DND-41 (cell line): ENCODE data around the gene PRELID1.

Experiments used
- ATAC-seq: fragments of 200-7000 bp; cut with Tn5 transposase; 3 replicates; pipeline ENCODE4 v1.9.1; 2021; ENCODE audit warnings: low read depth; ENCODE audit not compliant: insufficient read depth
- DNase-seq: peaks from one replicate; pipeline ENCODE4 v3.0.0-alpha.2; 2020
- H2AFZ ChIP-seq: 2 replicates; pipeline ENCODE4 v1.6.0; 2012; ENCODE audit warnings: low read depth, low read length
- H3K27ac ChIP-seq: 2 replicates; pipeline ENCODE4 v1.5.1; 2012; ENCODE audit warnings: low read length, inconsistent platforms
- H3K27me3 ChIP-seq: fragments of 200-600 bp; sonication (generic); 2 replicates; pipeline ENCODE4 v1.6.0; 2012; ENCODE audit warnings: low read length, mild to moderate bottlenecking, inconsistent platforms; ENCODE audit not compliant: insufficient read depth, poor library complexity
- H3K36me3 ChIP-seq: 2 replicates; pipeline ENCODE4 v1.5.1; 2012; ENCODE audit warnings: low read length, inconsistent platforms; ENCODE audit not compliant: insufficient read depth
- H3K4me1 ChIP-seq: 2 replicates; pipeline ENCODE4 v1.5.1; 2012; ENCODE audit warnings: mild to moderate bottlenecking, low read length; ENCODE audit not compliant: insufficient read depth
- H3K4me2 ChIP-seq: 2 replicates; pipeline ENCODE4 v1.6.0; 2012; ENCODE audit warnings: mild to moderate bottlenecking, moderate library complexity, low read length, inconsistent platforms; ENCODE audit not compliant: insufficient read depth
- H3K4me3 ChIP-seq, 2 experiments: fragments of 200-600 bp in 1 of 2; shearing (Covaris generic) in 1 of 2; 2 replicates each; pipeline ENCODE4 v1.5.1; 2012 to 2016; ENCODE audit warnings: inconsistent platforms in 2 of 2, low read length in 2 of 2, mild to moderate bottlenecking in 2 of 2, low read depth in 1 of 2, moderate library complexity in 1 of 2
- H3K79me2 ChIP-seq: 2 replicates; pipeline ENCODE4 v1.6.0; 2012; ENCODE audit warnings: low read length, inconsistent platforms; ENCODE audit not compliant: insufficient read depth
- H3K9ac ChIP-seq: 2 replicates; pipeline ENCODE4 v1.6.0; 2012; ENCODE audit warnings: low read depth, mild to moderate bottlenecking, inconsistent platforms, low read length, moderate library complexity
- H3K9me3 ChIP-seq: 2 replicates; pipeline ENCODE4 v1.5.1; 2012; ENCODE audit warnings: low read length, moderate library complexity, mild to moderate bottlenecking, inconsistent platforms; ENCODE audit not compliant: insufficient read depth, severe bottlenecking
- H4K20me1 ChIP-seq: 2 replicates; pipeline ENCODE4 v1.6.0; 2012; ENCODE audit warnings: low read length; ENCODE audit not compliant: insufficient read depth
- EZH2 ChIP-seq: IDR thresholded peaks from 3 replicates; pipeline ENCODE4 v1.6.1; 2012; ENCODE audit warnings: borderline replicate concordance, low read depth, mild to moderate bottlenecking, moderate library complexity, low read length, inconsistent platforms; ENCODE audit not compliant: severe bottlenecking
- TF ChIP-seq, protein P1 (sequence below): IDR thresholded peaks from 2 replicates; pipeline ENCODE4 v1.5.1; 2012; ENCODE audit warnings: borderline replicate concordance, low read length, moderate library complexity, mild to moderate bottlenecking; ENCODE audit not compliant: poor library complexity, severe bottlenecking; ENCODE audit errors: extremely low read depth

The PRELID1 gene

DNA sequence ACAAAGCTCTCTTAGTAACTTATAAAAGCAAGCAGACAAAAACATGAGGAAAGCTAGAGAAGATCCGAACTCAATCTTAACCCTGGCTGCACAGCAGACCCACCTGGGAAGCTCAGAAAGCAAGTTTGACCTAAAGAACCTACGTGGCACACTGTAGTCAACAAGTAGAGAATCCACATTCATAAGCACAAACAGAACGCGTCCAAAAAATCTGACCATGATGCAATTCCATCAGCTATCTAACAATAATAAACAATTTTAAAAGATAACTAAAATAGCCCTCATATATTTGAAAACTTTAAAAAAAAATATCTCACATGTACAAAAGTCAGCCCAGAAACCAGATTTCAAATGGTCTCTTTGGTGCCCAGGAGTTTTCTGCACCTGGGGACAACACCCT, 43.2 kb downstream of the PRELID1 start:
- Histone ChIP-seq H3K9ac (no peak overlapping the region), H3K36me3 (peaks cover 54% of the 10 kb centered on the region), H3K4me2 (peak overlapping the region; percentile 34; the same call in 1 of the 2 replicates), H3K27ac (no peak overlapping the region), H3K27me3 (no peaks in the 10 kb centered on the region), H3K4me1 (peaks cover 38% of the 10 kb centered on the region), H3K9me3 (no peaks in the 10 kb centered on the region), H3K4me3 (no peak overlapping the region), H2AFZ (no peak overlapping the region), H4K20me1 (peaks cover 19% of the 10 kb centered on the region), H3K79me2 (peaks cover 87% of the 10 kb centered on the region)
- TF ChIP-seq, protein P1, sequence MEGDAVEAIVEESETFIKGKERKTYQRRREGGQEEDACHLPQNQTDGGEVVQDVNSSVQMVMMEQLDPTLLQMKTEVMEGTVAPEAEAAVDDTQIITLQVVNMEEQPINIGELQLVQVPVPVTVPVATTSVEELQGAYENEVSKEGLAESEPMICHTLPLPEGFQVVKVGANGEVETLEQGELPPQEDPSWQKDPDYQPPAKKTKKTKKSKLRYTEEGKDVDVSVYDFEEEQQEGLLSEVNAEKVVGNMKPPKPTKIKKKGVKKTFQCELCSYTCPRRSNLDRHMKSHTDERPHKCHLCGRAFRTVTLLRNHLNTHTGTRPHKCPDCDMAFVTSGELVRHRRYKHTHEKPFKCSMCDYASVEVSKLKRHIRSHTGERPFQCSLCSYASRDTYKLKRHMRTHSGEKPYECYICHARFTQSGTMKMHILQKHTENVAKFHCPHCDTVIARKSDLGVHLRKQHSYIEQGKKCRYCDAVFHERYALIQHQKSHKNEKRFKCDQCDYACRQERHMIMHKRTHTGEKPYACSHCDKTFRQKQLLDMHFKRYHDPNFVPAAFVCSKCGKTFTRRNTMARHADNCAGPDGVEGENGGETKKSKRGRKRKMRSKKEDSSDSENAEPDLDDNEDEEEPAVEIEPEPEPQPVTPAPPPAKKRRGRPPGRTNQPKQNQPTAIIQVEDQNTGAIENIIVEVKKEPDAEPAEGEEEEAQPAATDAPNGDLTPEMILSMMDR: no peak
- no peak for TF ChIP-seq EZH2
- no peak for ATAC-seq
- no peak for DNase-seq

DNA sequence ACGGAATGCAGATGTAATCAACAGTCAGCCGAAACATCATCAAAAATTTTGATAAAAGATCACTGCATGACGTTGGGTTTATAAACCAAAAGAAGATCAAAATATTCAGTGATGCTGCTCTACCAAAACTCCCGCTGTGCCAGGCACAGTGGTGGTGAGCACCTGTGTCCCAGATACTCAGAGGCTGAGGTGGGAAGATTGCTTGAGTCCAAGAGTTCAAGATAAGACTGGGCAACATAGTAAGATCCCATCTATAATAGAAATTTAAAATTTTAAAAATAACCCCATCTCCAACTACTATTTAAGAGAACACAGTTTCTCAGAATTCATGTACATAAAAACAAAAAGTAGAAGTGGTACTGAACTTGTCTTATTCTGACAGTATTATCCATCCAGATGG, 44.1 kb downstream of the PRELID1 start:
- no peaks in the 10 kb centered on the region for H3K27me3 ChIP-seq
- DNase-seq (no peak), ATAC-seq (no peak)
- TF ChIP-seq, protein P1: no peak
- no peak for TF ChIP-seq EZH2
- H3K9me3 ChIP-seq: no peaks in the 10 kb centered on the region
- no peak overlapping the region for H3K4me3 ChIP-seq
- peaks cover 79% of the 10 kb centered on the region for H3K79me2 ChIP-seq
- peaks cover 19% of the 10 kb centered on the region for H4K20me1 ChIP-seq
- peaks cover 48% of the 10 kb centered on the region for H3K36me3 ChIP-seq
- H3K27ac ChIP-seq: no peak overlapping the region
- H3K4me2 ChIP-seq: peak overlapping the region; percentile 34; the same call in 1 of the 2 replicates
- peaks cover 44% of the 10 kb centered on the region for H3K4me1 ChIP-seq
- H3K9ac ChIP-seq: no peak overlapping the region
- no peak overlapping the region for H2AFZ ChIP-seq

DNA sequence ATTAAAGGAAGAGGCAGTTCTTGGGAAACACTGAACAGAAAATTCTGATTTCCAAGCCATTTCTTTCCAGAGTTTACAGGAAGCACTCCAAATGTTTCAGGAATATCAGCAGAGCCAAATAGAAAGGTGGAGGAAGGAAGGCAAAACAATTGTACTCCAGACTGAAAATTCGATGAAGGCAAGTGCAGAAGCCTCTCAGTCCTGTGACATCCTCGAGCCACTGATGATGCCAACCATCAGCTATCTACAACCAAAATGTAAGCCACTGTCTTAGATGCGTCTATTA, 45.7 kb downstream of the PRELID1 start:
- ATAC-seq (no peak), DNase-seq (no peak)
- H3K4me3 ChIP-seq: peak overlapping the region in 1 of 2 experiments; percentile 21; a peak in 1 of 4 replicates
- H3K27ac ChIP-seq: no peak overlapping the region
- H4K20me1 ChIP-seq: peaks cover 19% of the 10 kb centered on the region
- H3K9ac ChIP-seq: no peak overlapping the region
- peaks cover 44% of the 10 kb centered on the region for H3K4me1 ChIP-seq
- H2AFZ ChIP-seq: no peak overlapping the region
- H3K27me3 ChIP-seq: no peaks in the 10 kb centered on the region
- TF ChIP-seq, protein P1: no peak
- no peak for TF ChIP-seq EZH2
- H3K79me2 ChIP-seq: peaks cover 67% of the 10 kb centered on the region
- H3K9me3 ChIP-seq: no peaks in the 10 kb centered on the region
- H3K4me2 ChIP-seq: peak overlapping the region; percentile 96
- H3K36me3 ChIP-seq: peaks cover 41% of the 10 kb centered on the region

DNA sequence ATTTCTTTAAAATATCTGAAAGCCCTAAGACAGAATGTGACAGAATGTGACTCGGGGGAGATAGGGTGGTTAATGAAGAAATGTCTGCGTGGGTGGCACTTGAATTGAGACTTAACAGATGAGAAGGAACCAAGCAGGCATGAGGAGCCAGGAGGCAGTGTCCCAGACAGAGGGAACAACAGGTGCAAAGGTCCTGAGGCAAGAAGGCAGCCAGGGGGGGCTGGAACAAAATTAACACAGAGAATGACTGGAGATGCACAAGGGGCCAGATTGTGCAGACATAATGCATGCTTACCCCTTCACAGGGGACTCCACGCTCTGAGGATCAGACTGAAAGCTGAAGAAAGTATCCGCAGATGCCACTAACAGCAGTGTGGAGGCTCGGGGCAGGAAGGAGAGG, 46.2 kb downstream of the PRELID1 start:
- Histone ChIP-seq H3K27ac (no peak overlapping the region), H4K20me1 (peaks cover 19% of the 10 kb centered on the region), H3K4me2 (peak overlapping the region; percentile 96), H3K4me3 (peak overlapping the region in 1 of 2 experiments; percentile 89; a peak in 2 of 4 replicates), H2AFZ (no peak overlapping the region), H3K27me3 (no peaks in the 10 kb centered on the region), H3K79me2 (peaks cover 64% of the 10 kb centered on the region), H3K9me3 (no peaks in the 10 kb centered on the region), H3K4me1 (peaks cover 44% of the 10 kb centered on the region), H3K36me3 (peaks cover 40% of the 10 kb centered on the region), H3K9ac (peak overlapping the region; percentile 78)
- no peak for DNase-seq
- no peak for ATAC-seq
- no peak for TF ChIP-seq EZH2
- TF ChIP-seq, protein P1: no peak
